Measurements from ENCODE around the gene PARP2.

GRCh38 chr14:20332788-20333493, 10.5 kb upstream of the PARP2 start, which contains the start of gene CCNB1IP1:
- TF ChIP-seq CTCF (IDR thresholded peaks at IDR 0.05; ENCODE audit: poor library complexity, severe bottlenecking) (no peak), REST (IDR thresholded peaks at IDR 0.05; ENCODE audit: borderline replicate concordance) (peak; percentile 41), EZH2 (IDR thresholded peaks at IDR 0.05; ENCODE audit: borderline replicate concordance, insufficient read depth, low read length, poor library complexity, severe bottlenecking) (no peak), EP300 (conservative IDR thresholded peaks at IDR 0.05; ENCODE audit: poor library complexity, severe bottlenecking) (peak; percentile 8), POLR2AphosphoS5 (IDR thresholded peaks at IDR 0.05) (peak; percentile 62)
